Peyer's patch (tissue), 4 donors: Measurements from ENCODE around the gene SNU13.
A peak's percentile ranks its signal among the peaks of the same experiment; 100 is the strongest.

Source experiments
- CTCF ChIP-seq, 6 experiments: fragments of 450-650 bp in 4 of 6; fragments of 200-600 bp in 2 of 6; sonication (generic) in 1 of 6; IDR thresholded peaks; one replicate each; pipeline ENCODE4 v1.5.1; 2017 to 2019; ENCODE audit warnings: antibody characterized with exemption in 6 of 6, mild to moderate bottlenecking in 3 of 6, moderate library complexity in 1 of 6
- POLR2A ChIP-seq, 2 donors: fragments of 450-650 bp; IDR thresholded peaks; one replicate each; pipeline ENCODE4 v1.5.1; 2017; ENCODE audit warnings: antibody characterized with exemption in 2 of 2, mild to moderate bottlenecking in 2 of 2, moderate library complexity in 2 of 2

GRCh38 chr22:41697126-41697775 lies 8.6 kb upstream of the SNU13 start:
- TF ChIP-seq CTCF (IDR thresholded peaks at IDR 0.05) (peak; percentile 94 to 99 (median 96)), POLR2A (IDR thresholded peaks at IDR 0.05) (peak in 1 of 2 donors; percentile 11)
